Prostate gland (tissue), 2 donors: ENCODE measurements around the gene DDX21.

ENCODE experiments used
- CTCF ChIP-seq, 4 experiments: fragments of 200-600 bp in 2 of 4; fragments of 450-650 bp in 2 of 4; sonication (generic) in 2 of 4; IDR thresholded peaks; 1 replicate in 3 of 4; 2 replicates in 1 of 4; pipeline ENCODE4 v1.5.1; 2016 to 2019; ENCODE audit warnings: antibody characterized with exemption in 4 of 4, mild to moderate bottlenecking in 2 of 4, moderate library complexity in 2 of 4
- POLR2A ChIP-seq: fragments of 450-650 bp; IDR thresholded peaks from one replicate; pipeline ENCODE4 v1.6.1; 2016; ENCODE audit warnings: antibody characterized with exemption, mild to moderate bottlenecking
- POLR2AphosphoS5 ChIP-seq: sonication (generic); formaldehyde crosslinking; IDR thresholded peaks from one replicate; pipeline ENCODE4 v1.6.1; 2017; ENCODE audit warnings: antibody characterized with exemption

GRCh38 chr10:69007260-69007659 lies 51.3 kb downstream of the DDX21 start:
- TF ChIP-seq CTCF (IDR thresholded peaks at IDR 0.05) = no peak
- TF ChIP-seq POLR2AphosphoS5 = no peak
- no peak for TF ChIP-seq POLR2A
